Hepatocyte (in vitro differentiated cells): ENCODE results near the gene GPC3. TPM values are rescaled to one million over a fixed set of nuclear protein-coding genes. Genes with fewer than 3 reads are reported as not detected.

Source experiments
- DNase-seq: peaks from one replicate; pipeline ENCODE4 v3.0.0-alpha.2; 2016; ENCODE audit warnings: low spot score
- H2AFZ ChIP-seq: fragments of 200-600 bp; sonication (generic); 2 replicates; pipeline ENCODE4 v1.6.0; 2016; ENCODE audit warnings: antibody characterized with exemption, mild to moderate bottlenecking
- H3K27ac ChIP-seq: fragments of 200-600 bp; sonication (generic); 2 replicates; pipeline ENCODE4 v1.5.1; 2016; ENCODE audit warnings: mild to moderate bottlenecking
- H3K27me3 ChIP-seq: fragments of 200-600 bp; sonication (generic); 2 replicates; pipeline ENCODE4 v1.6.1; 2016
- H3K36me3 ChIP-seq: fragments of 200-600 bp; sonication (generic); replicated peaks from 2 replicates; pipeline ENCODE4 v1.5.1; 2016; ENCODE audit warnings: low read depth; ENCODE audit not compliant: insufficient read depth
- H3K4me1 ChIP-seq: fragments of 200-600 bp; sonication (generic); 2 replicates; pipeline ENCODE4 v1.5.1; 2016; ENCODE audit warnings: mild to moderate bottlenecking, moderate library complexity; ENCODE audit not compliant: insufficient read depth
- H3K4me2 ChIP-seq: fragments of 200-600 bp; sonication (generic); 2 replicates; pipeline ENCODE4 v1.6.0; 2016
- H3K4me3 ChIP-seq: fragments of 200-600 bp; sonication (generic); 2 replicates; pipeline ENCODE4 v1.5.1; 2016; ENCODE audit warnings: mild to moderate bottlenecking
- H3K79me2 ChIP-seq: fragments of 200-600 bp; sonication (generic); 2 replicates; pipeline ENCODE4 v1.6.0; 2017; ENCODE audit warnings: mild to moderate bottlenecking
- H3K9me2 ChIP-seq: fragments of 200-600 bp; sonication (generic); replicated peaks from 2 replicates; pipeline ENCODE4 v1.6.0; 2017; ENCODE audit warnings: mild to moderate bottlenecking; ENCODE audit not compliant: insufficient read depth
- H3K9me3 ChIP-seq: fragments of 200-600 bp; sonication (generic); 2 replicates; pipeline ENCODE4 v1.5.1; 2016; ENCODE audit warnings: low read depth, mild to moderate bottlenecking
- H4K20me1 ChIP-seq: fragments of 200-600 bp; sonication (generic); 2 replicates; pipeline ENCODE4 v1.6.0; 2016; ENCODE audit warnings: mild to moderate bottlenecking; ENCODE audit not compliant: insufficient read depth, poor library complexity, severe bottlenecking
- CTCF ChIP-seq: fragments of 200-600 bp; sonication (generic); IDR thresholded peaks from 2 replicates; pipeline ENCODE4 v1.5.1; 2016; ENCODE audit warnings: antibody characterized with exemption, mild to moderate bottlenecking; ENCODE audit not compliant: poor library complexity
- EZH2 ChIP-seq: fragments of 200-600 bp; sonication (generic); IDR thresholded peaks from 2 replicates; pipeline ENCODE4 v1.6.1; 2016; ENCODE audit warnings: antibody characterized with exemption, mild to moderate bottlenecking, borderline replicate concordance
- EZH2phosphoT487 ChIP-seq: fragments of 200-600 bp; sonication (generic); IDR thresholded peaks from one replicate; pipeline ENCODE4 v1.6.1; 2018; ENCODE audit warnings: antibody characterized with exemption, mild to moderate bottlenecking, low read depth, moderate library complexity; ENCODE audit not compliant: unreplicated experiment, severe bottlenecking
- WGBS: methylation state at CpG from one replicate; pipeline ENCODE4 v1.1.6; 2016; ENCODE audit warnings: low lambda C conversion rate; ENCODE audit errors: missing lambda C conversion rate; 5-methylcytosine and 5-hydroxymethylcytosine counted together
- polyA plus RNA-seq: library from polyadenylated mRNA; unstranded; fragments of >200 nt; fragmentation: Nextera tagmentation; extraction: Ambion mirVana; gene quantifications from 2 replicates; pipeline ENCODE4 v1.2.1, GENCODE V29; 2016
- total RNA-seq: library from RNA; depleted of rRNA; stranded (reverse); fragments of >200 nt; gene quantifications from 2 replicates; pipeline ENCODE4 v1.2.3, GENCODE V29; 2014

Gene GPC3
- total and polyA plus RNA-seq, 2 experiments from 2014 or later = 789 to 860 TPM

GRCh38 chrX:133865761-133866471 is 119.5 kb downstream of the GPC3 start:
- Histone ChIP-seq H3K4me2 (no peak overlapping the region), H3K4me3 (no peak overlapping the region), H3K9me3 (no peaks in the 10 kb centered on the region), H3K27ac (no peak overlapping the region), H3K9me2 (no peaks in the 10 kb centered on the region), H3K27me3 (no peaks in the 10 kb centered on the region), H3K4me1 (no peaks in the 10 kb centered on the region), H2AFZ (no peak overlapping the region), H4K20me1 (no peaks in the 10 kb centered on the region), H3K36me3 (no peaks in the 10 kb centered on the region), H3K79me2 (no peaks in the 10 kb centered on the region)
- WGBS = 42% methylated on average over 3 of the region's 3 CpGs
- TF ChIP-seq CTCF (no peak), EZH2 (no peak), EZH2phosphoT487 (no peak)
- DNase-seq = no peak

- no peaks in the 10 kb centered on the region for H3K4me1 ChIP-seq
- H3K27ac ChIP-seq = no peak overlapping the region
- no peak overlapping the region for H3K4me3 ChIP-seq
- H3K9me3 ChIP-seq = no peaks in the 10 kb centered on the region
- H3K79me2 ChIP-seq = no peaks in the 10 kb centered on the region
- H2AFZ ChIP-seq = no peak overlapping the region
- H3K36me3 ChIP-seq = no peaks in the 10 kb centered on the region
- no peaks in the 10 kb centered on the region for H3K27me3 ChIP-seq
- 90% methylated on average over 2 of the region's 2 CpGs for WGBS
- H4K20me1 ChIP-seq = no peaks in the 10 kb centered on the region
- no peaks in the 10 kb centered on the region for H3K9me2 ChIP-seq
- H3K4me2 ChIP-seq = no peak overlapping the region
- DNase-seq = no peak
- TF ChIP-seq CTCF (no peak), EZH2 (no peak)
Measured at GRCh38 chrX:133864236-133864635, 121.2 kb downstream of the GPC3 start.

GRCh38 chrX:133859860-133860259 is 125.5 kb downstream of the GPC3 start:
- DNase-seq = no peak
- H3K4me3 ChIP-seq = no peak overlapping the region
- H3K4me2 ChIP-seq = peak overlapping the region; percentile 44
- 50% methylated on average over 7 of the region's 7 CpGs for WGBS
- H3K9me3 ChIP-seq = no peaks in the 10 kb centered on the region
- TF ChIP-seq EZH2 = no peak
- no peak for TF ChIP-seq EZH2phosphoT487
- no peak for TF ChIP-seq CTCF
- no peaks in the 10 kb centered on the region for H3K36me3 ChIP-seq
- no peaks in the 10 kb centered on the region for H3K9me2 ChIP-seq
- H4K20me1 ChIP-seq = no peaks in the 10 kb centered on the region
- no peaks in the 10 kb centered on the region for H3K4me1 ChIP-seq
- peak overlapping the region; percentile 28 for H3K27ac ChIP-seq
- no peak overlapping the region for H2AFZ ChIP-seq
- no peaks in the 10 kb centered on the region for H3K79me2 ChIP-seq
- H3K27me3 ChIP-seq = no peaks in the 10 kb centered on the region

- Histone ChIP-seq H3K9me2 (no peaks in the 10 kb centered on the region), H3K4me2 (no peak overlapping the region), H3K27me3 (no peaks in the 10 kb centered on the region), H3K4me1 (no peaks in the 10 kb centered on the region), H3K36me3 (no peaks in the 10 kb centered on the region), H3K4me3 (no peak overlapping the region), H2AFZ (no peak overlapping the region), H3K9me3 (no peaks in the 10 kb centered on the region), H3K27ac (peak overlapping the region; percentile 28), H4K20me1 (no peaks in the 10 kb centered on the region), H3K79me2 (no peaks in the 10 kb centered on the region)
- no peak for DNase-seq
- 59% methylated on average over 3 of the region's 3 CpGs for WGBS
- TF ChIP-seq EZH2phosphoT487 = no peak
- TF ChIP-seq CTCF = no peak
- TF ChIP-seq EZH2 = no peak
Measured at GRCh38 chrX:133859336-133859735, 126.1 kb downstream of the GPC3 start.
